Activated T-cell treated with anti-CD3 and anti-CD28 coated beads for 24 hours (primary cell): ENCODE results near the gene DCAF7.

ENCODE experiments used
- DNase-seq: peaks from one replicate; pipeline ENCODE4 v3.0.0-alpha.2; 2020; ENCODE audit warnings: low read depth

Gene DCAF7

GRCh38 chr17:63525190-63525946 lies 24.9 kb upstream of the DCAF7 start:
- DNase-seq, result no peak

GRCh38 chr17:63526861-63527260 lies 23.4 kb upstream of the DCAF7 start:
- DNase-seq, result no peak

GRCh38 chr17:63528183-63528582 lies 22.1 kb upstream of the DCAF7 start:
- DNase-seq, result no peak

GRCh38 chr17:63529711-63530556 lies 20.3 kb upstream of the DCAF7 start:
- no peak for DNase-seq

- DNase-seq, result no peak
Observed at GRCh38 chr17:63530557-63531021, 19.7 kb upstream of the DCAF7 start.

- no peak for DNase-seq
Observed at GRCh38 chr17:63531022-63531965, 19.0 kb upstream of the DCAF7 start.

- no peak for DNase-seq
Observed at GRCh38 chr17:63533433-63534077, 16.7 kb upstream of the DCAF7 start.

- DNase-seq, result no peak
Observed at GRCh38 chr17:63534078-63534570, 16.2 kb upstream of the DCAF7 start.

GRCh38 chr17:63534816-63535455 lies 15.3 kb upstream of the DCAF7 start:
- no peak for DNase-seq

- DNase-seq, result no peak
Observed at GRCh38 chr17:63535640-63536039, 14.6 kb upstream of the DCAF7 start.

- no peak for DNase-seq
Observed at GRCh38 chr17:63537001-63537400, 13.3 kb upstream of the DCAF7 start.

- DNase-seq, result no peak
Observed at GRCh38 chr17:63537991-63538692, 12.1 kb upstream of the DCAF7 start.

GRCh38 chr17:63538693-63539595 lies 11.3 kb upstream of the DCAF7 start:
- DNase-seq, result no peak

GRCh38 chr17:63540590-63540989 lies 9.7 kb upstream of the DCAF7 start:
- no peak for DNase-seq

GRCh38 chr17:63542218-63542545 lies 8.1 kb upstream of the DCAF7 start:
- DNase-seq, result no peak

GRCh38 chr17:63542942-63543821 lies 7.1 kb upstream of the DCAF7 start:
- DNase-seq, result no peak

GRCh38 chr17:63543822-63544420 lies 6.4 kb upstream of the DCAF7 start:
- no peak for DNase-seq
